ENCODE data around the gene C2orf15.

- no peak for TF ChIP-seq CTCF (optimal IDR thresholded peaks at IDR 0.05 in 1 of 3, IDR thresholded peaks at IDR 0.05 in 1 of 3, conservative IDR thresholded peaks at IDR 0.05 in 1 of 3; ENCODE audit: extremely low read depth in 1 of 3, insufficient read depth in 2 of 3, low read length in 3 of 3)
- no peak for TF ChIP-seq EZH2 (IDR thresholded peaks at IDR 0.05; ENCODE audit: low read length)
Observed at GRCh38 chr2:99141110-99142108, at the start of gene C2orf15.
